Measurements from ENCODE around the gene RARRES1. TPM values are rescaled to one million over a fixed set of nuclear protein-coding genes. Genes with fewer than 3 reads are reported as not detected.

RARRES1 gene
- total RNA-seq, 1 donor from 2014 or later: 65.8 TPM

GRCh38 chr3:158750016-158750415, 17.8 kb upstream of the RARRES1 start:
- Histone ChIP-seq H3K36me3 (peaks cover 6% of the 10 kb centered on the region), H3K27ac (no peak overlapping the region), H3K4me1 (peaks cover 22% of the 10 kb centered on the region), H3K9me3 (no peaks in the 10 kb centered on the region), H3K4me3 (no peak overlapping the region), H3K27me3 (ENCODE audit: low read depth) (no peaks in the 10 kb centered on the region)
- intact Hi-C loops (cut with DNase I): no loop called here
- no peak for DNase-seq
- TF ChIP-seq CTCF (IDR thresholded peaks at IDR 0.05): no peak
- no peak for ATAC-seq

GRCh38 chr3:158749526-158749925, 17.3 kb upstream of the RARRES1 start:
- ATAC-seq (no peak), DNase-seq (no peak)
- no peak overlapping the region for H3K27ac ChIP-seq
- H3K4me3 ChIP-seq: no peak overlapping the region
- no peaks in the 10 kb centered on the region for H3K9me3 ChIP-seq
- peaks cover 6% of the 10 kb centered on the region for H3K36me3 ChIP-seq
- H3K27me3 ChIP-seq (ENCODE audit: low read depth): no peaks in the 10 kb centered on the region
- intact Hi-C loops (cut with DNase I): no loop called here
- H3K4me1 ChIP-seq: peaks cover 20% of the 10 kb centered on the region
- TF ChIP-seq CTCF (IDR thresholded peaks at IDR 0.05): no peak

GRCh38 chr3:158748237-158748828, 16.1 kb upstream of the RARRES1 start:
- H3K9me3 ChIP-seq: no peaks in the 10 kb centered on the region
- intact Hi-C loops (cut with DNase I): no loop called here
- H3K36me3 ChIP-seq: peaks cover 11% of the 10 kb centered on the region
- H3K27me3 ChIP-seq (ENCODE audit: low read depth): no peaks in the 10 kb centered on the region
- peak; percentile 74 for DNase-seq
- ATAC-seq: peak; percentile 44 to 60
- peaks cover 20% of the 10 kb centered on the region for H3K4me1 ChIP-seq
- TF ChIP-seq CTCF (IDR thresholded peaks at IDR 0.05): no peak
- H3K27ac ChIP-seq: peak overlapping the region; percentile 43
- H3K4me3 ChIP-seq: no peak overlapping the region

- Histone ChIP-seq H3K27me3 (ENCODE audit: low read depth) (no peaks in the 10 kb centered on the region), H3K27ac (peak overlapping the region; percentile 49), H3K36me3 (peaks cover 11% of the 10 kb centered on the region), H3K9me3 (no peaks in the 10 kb centered on the region), H3K4me3 (no peak overlapping the region), H3K4me1 (peaks cover 20% of the 10 kb centered on the region)
- ATAC-seq (no peak), DNase-seq (no peak)
- TF ChIP-seq CTCF (IDR thresholded peaks at IDR 0.05): no peak
- intact Hi-C loops (cut with DNase I): no loop called here
Observed at GRCh38 chr3:158747417-158747816, 15.2 kb upstream of the RARRES1 start.

- ATAC-seq (no peak), DNase-seq (no peak)
- no peak for TF ChIP-seq CTCF (IDR thresholded peaks at IDR 0.05)
- Histone ChIP-seq H3K36me3 (peaks cover 11% of the 10 kb centered on the region), H3K4me1 (peaks cover 20% of the 10 kb centered on the region), H3K27ac (no peak overlapping the region), H3K27me3 (ENCODE audit: low read depth) (no peaks in the 10 kb centered on the region), H3K4me3 (no peak overlapping the region), H3K9me3 (no peaks in the 10 kb centered on the region)
- intact Hi-C loops (cut with DNase I): no loop called here
Observed at GRCh38 chr3:158745551-158745950, 13.3 kb upstream of the RARRES1 start.
